Activated naive CD4-positive, alpha-beta T cell treated with anti-CD3 and anti-CD28 coated beads, Interleukin-2, amount 10 ng/mL, durations not matched to agents 7 days and 5 days (primary cell): ENCODE data around the gene FNDC8.
"Not testable (repeated sequence)": the region's sequence is repeated elsewhere in the genome, so short reads cannot be mapped to it uniquely, and the experiment has no call there.

Experiments
- CTCF ChIA-PET: fragments of 350-600 bp; sonication (Branson Sonifier 250); formaldehyde crosslinking; loops from one replicate; lab custom pipeline; 2021; ENCODE audit warnings: antibody characterized with exemption; lab: Charles Lee
- DNase-seq: peaks from one replicate; pipeline ENCODE4 v3.0.0-alpha.2; 2020
- H3K27ac Mint-ChIP-seq: one replicate; pipeline ENCODE4 v1.8.0; 2021; ENCODE audit warnings: mild to moderate bottlenecking, moderate library complexity, mixed read lengths
- H3K27me3 Mint-ChIP-seq: one replicate; pipeline ENCODE4 v1.8.0; 2021; ENCODE audit warnings: mild to moderate bottlenecking, mixed read lengths
- H3K36me3 Mint-ChIP-seq: one replicate; pipeline ENCODE4 v1.8.0; 2021; ENCODE audit warnings: mixed read lengths
- H3K4me1 Mint-ChIP-seq: one replicate; pipeline ENCODE4 v1.8.0; 2021; ENCODE audit warnings: mixed read lengths
- H3K4me3 Mint-ChIP-seq: one replicate; pipeline ENCODE4 v1.8.0; 2021; ENCODE audit warnings: mild to moderate bottlenecking, moderate library complexity, mixed read lengths
- H3K9me3 Mint-ChIP-seq: one replicate; pipeline ENCODE4 v1.8.0; 2021; ENCODE audit warnings: mixed read lengths

The FNDC8 gene

DNA sequence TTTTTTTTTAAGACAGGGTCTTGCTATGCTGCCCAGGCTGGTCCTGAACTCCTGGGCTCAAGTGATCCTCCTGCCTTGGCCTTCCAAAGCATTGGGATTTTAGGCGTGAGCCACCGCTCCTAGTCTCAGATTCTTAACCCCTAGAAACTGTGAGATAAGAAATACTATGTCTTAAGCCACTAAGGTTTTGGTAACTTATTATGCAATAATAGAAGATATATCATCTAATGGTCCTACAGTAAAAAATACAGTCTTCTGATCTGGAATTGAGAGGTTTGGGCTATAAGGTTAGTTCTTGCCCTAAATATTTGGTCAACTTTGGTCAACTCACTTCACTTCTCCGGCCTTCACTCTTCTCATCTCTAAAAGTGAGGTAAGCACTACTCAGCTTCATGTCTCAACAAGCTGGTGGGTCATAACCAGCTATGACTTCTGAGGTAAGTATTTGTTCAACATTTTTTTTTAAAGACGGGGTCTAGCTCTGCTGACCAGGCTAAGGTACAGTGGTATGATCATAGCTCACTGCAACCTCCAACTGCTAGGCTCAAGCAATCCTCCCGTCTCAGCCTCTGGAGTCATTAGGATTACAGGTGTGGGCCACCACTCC, 16.5 kb upstream of the FNDC8 start:
- DNase-seq: no peak
- H3K4me3 Mint-ChIP-seq: no peak overlapping the region
- peaks cover 34% of the 10 kb centered on the region for H3K36me3 Mint-ChIP-seq
- no peaks in the 10 kb centered on the region for H3K9me3 Mint-ChIP-seq
- H3K27me3 Mint-ChIP-seq: no peaks in the 10 kb centered on the region
- peaks cover 2% of the 10 kb centered on the region for H3K4me1 Mint-ChIP-seq
- CTCF ChIA-PET: interaction anchor here (1.2 kb wide), 1 partner anchor 15 kb away, joined by 3 read pairs; no protein-coding TSS in a partner anchor
- no peak overlapping the region for H3K27ac Mint-ChIP-seq

DNA sequence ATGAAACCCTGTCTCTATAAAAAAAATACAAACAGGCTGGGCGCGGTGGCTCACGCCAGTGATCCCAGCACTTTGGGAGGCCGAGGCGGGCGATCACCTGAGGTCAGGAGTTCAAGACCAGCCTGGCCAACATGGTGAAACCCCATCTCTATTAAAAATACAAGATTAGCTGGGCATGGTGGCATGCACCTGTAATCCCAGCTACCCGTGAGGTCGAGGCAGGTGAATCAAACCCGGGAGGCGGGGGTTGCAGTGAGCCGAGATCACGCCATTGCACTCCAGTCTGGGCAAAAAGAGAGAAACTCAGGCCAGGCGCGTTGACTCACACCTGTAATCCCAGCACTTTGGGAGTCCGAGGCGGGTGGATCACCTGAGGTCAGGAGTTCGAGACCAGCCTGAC, 10.6 kb upstream of the FNDC8 start:
- H3K27ac Mint-ChIP-seq, H3K4me3 Mint-ChIP-seq, CTCF ChIA-PET, H3K9me3 Mint-ChIP-seq, H3K27me3 Mint-ChIP-seq, DNase-seq, H3K4me1 Mint-ChIP-seq: not testable (repeated sequence)
- H3K36me3 Mint-ChIP-seq: peaks cover 21% of the 10 kb centered on the region

- H3K27ac Mint-ChIP-seq: peak overlapping the region; percentile 38
- CTCF ChIA-PET: interaction anchor here (0.6 to 7.2 kb wide), 2 partner anchors 120 to 926 kb away, joined by 3 to 114 read pairs; no protein-coding TSS in a partner anchor
- H3K4me1 Mint-ChIP-seq: peaks cover 37% of the 10 kb centered on the region
- DNase-seq: no peak
- no peak overlapping the region for H3K4me3 Mint-ChIP-seq
- peaks cover 6% of the 10 kb centered on the region for H3K27me3 Mint-ChIP-seq
- no peaks in the 10 kb centered on the region for H3K9me3 Mint-ChIP-seq
- H3K36me3 Mint-ChIP-seq: peaks cover 30% of the 10 kb centered on the region
Measured at GRCh38 chr17:35116845-35117244, 4.6 kb upstream of the FNDC8 start.

- Mint-ChIP-seq H3K27ac (peak overlapping the region; percentile 87), H3K9me3 (no peaks in the 10 kb centered on the region), H3K27me3 (peaks cover 9% of the 10 kb centered on the region), H3K4me3 (peak overlapping the region; percentile 90), H3K36me3 (peaks cover 24% of the 10 kb centered on the region), H3K4me1 (peaks cover 37% of the 10 kb centered on the region)
- CTCF ChIA-PET: interaction anchor here (0.7 to 7.2 kb wide), 12 partner anchors 10 to 576 kb away, joined by 3 to 114 read pairs (median 6); partner anchors contain the start of genes CCT6B and ZNF830
- DNase-seq: peak; percentile 56
Measured at GRCh38 chr17:35117984-35118383, 3.4 kb upstream of the FNDC8 start.

DNA sequence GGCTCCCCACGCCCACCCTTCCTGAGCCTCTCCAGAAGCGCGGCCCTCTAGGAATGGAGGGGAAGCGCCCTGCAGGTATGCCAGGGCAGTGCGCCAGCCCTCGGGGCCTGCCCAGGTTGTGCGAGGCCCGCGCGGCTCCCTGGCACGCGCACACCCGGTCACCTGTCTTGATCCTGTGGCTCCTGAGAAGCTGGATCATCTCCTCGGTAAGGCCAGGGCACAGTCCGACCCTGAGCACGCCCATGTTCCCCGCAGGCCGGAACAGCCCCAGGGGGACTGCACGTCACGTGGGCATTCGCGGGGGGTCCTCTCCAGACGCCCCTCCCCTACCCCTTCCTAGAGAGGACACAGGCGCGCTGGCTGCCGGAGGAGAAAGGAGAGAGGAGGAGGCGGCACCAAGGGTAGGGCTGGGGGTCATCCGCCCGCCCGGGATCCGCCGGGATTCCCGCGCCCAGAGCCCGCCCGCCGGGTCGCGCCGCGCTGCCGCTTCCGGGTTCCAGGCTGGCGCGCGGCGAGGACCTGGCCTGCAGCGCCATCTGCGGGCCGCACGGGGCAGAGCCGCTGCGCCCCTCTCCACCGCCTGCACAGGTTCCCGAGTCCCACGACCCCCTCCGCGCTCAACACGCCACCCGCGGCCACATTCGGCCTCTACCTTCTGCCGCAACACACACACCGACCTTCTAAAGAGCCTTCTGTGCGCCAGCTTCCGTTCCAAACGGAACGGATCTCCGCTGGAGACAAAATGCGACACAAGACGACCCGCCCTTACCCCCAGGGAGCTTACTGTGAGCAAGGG, 1.8 kb upstream of the FNDC8 start, which contains the start of gene RAD51D:
Gene RAD51D, minus strand, starts transcription at position 491 of the 796 bp plus-strand sequence. Its CDS starts 247 bp downstream, at position 244.
- Mint-ChIP-seq H3K36me3 (peaks cover 22% of the 10 kb centered on the region), H3K4me1 (peaks cover 37% of the 10 kb centered on the region)

DNA sequence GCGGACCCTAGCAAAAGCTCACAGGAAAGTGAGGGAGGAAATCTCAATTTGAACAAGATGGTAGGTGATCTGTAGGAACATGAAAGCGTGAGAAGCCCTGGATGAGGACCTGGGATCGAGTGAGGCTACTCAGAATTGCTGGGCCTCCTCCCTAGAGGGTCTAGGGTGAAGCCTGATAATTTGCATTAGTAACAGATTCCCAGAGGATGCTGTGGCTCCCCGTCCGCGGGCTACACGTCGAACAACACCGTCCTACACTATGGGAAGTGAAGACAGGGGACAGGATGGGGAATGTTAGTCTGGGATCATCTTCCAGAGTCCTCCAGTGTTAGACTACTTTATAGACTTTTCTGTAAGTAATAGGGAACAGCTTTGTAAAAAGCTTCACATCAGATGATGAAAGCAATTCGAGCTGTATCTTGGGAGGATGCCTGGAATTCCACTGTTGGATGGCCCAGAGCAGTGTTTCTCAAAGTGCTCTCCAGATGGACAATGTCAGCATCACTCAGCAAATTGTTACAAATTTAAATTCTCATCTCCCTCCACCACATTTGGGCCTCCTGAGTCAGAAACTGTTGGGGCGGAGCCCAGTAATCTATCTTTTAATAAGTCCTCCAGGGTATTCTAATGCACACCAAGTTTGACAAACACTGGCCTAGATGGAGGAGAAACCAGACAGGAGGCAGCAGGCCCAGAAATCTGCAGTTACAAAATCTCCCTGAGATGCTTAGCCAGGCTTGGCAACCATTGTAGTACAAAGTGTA, 6.5 kb downstream of the FNDC8 start:
- no peak overlapping the region for H3K27ac Mint-ChIP-seq
- no peak overlapping the region for H3K4me3 Mint-ChIP-seq
- no peak for DNase-seq
- peaks cover 19% of the 10 kb centered on the region for H3K36me3 Mint-ChIP-seq
- no peaks in the 10 kb centered on the region for H3K9me3 Mint-ChIP-seq
- H3K4me1 Mint-ChIP-seq: no peaks in the 10 kb centered on the region
- CTCF ChIA-PET: interaction anchor here (1.1 to 2.7 kb wide), 3 partner anchors 9 to 621 kb away, joined by 3 to 14 read pairs (median 3); partner anchors contain the start of gene RAD51D
- no peaks in the 10 kb centered on the region for H3K27me3 Mint-ChIP-seq

More for the DNA sequence above, 1.8 kb upstream of the FNDC8 start, which contains the start of gene RAD51D:
- peak; percentile 85 for DNase-seq
- Mint-ChIP-seq H3K27me3 (peaks cover 9% of the 10 kb centered on the region), H3K27ac (peak within 1 kb of the TSS; percentile 91), H3K9me3 (no peaks in the 10 kb centered on the region), H3K4me3 (peak within 1 kb of the TSS; percentile 90)
- CTCF ChIA-PET: interaction anchor here (0.6 to 7.2 kb wide), 42 partner anchors 9 to 918 kb away, joined by 3 to 114 read pairs (median 4); partner anchors contain the start of gene RFFL

DNA sequence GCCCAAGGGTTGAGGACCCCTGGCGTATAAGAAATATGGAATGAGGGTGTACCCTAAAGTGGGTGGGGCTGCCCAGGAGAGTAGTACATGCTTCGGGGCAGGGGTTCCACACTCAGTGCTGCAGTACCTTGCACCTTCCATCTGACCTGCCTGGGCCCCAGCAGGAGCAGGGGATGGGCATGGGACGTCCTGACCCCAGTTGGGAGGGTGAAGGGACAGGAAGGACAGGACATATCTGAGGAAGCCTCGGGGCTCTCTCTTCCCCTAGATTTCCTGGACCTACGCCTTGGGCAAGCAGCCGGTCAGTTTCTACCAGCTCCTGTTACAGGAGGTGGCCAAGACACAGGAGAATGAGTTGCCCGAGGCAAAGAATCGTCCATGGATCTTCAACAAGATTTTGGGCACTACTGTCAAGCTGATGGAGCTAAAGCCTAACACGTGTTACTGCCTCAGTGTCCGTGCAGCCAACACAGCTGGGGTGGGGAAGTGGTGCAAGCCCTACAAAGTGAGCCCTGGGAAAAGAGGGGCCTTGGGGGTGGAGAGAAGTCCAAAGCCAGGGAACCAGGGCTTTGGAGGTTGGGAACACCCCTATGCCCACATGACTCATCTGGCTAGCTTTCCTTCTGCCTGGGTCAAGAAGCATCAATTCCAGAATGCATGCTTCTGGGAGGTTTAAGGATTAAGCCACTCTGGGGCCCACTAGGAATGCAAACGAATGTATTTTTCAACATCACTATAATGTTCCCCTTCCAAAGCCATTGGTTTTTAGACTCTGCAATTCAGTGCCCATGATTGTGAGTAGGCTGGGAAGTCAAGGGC, 7.9 kb downstream of the FNDC8 start:
- H3K4me1 Mint-ChIP-seq: no peaks in the 10 kb centered on the region
- H3K36me3 Mint-ChIP-seq: peaks cover 32% of the 10 kb centered on the region
- no peaks in the 10 kb centered on the region for H3K27me3 Mint-ChIP-seq
- no peaks in the 10 kb centered on the region for H3K9me3 Mint-ChIP-seq
- H3K4me3 Mint-ChIP-seq: no peak overlapping the region
- peak overlapping the region; percentile 1 for H3K27ac Mint-ChIP-seq
- CTCF ChIA-PET: interaction anchor here (2.7 kb wide), 1 partner anchor 10 kb away, joined by 14 read pairs; the partner anchor contains the start of gene RAD51D
- DNase-seq: no peak

- Mint-ChIP-seq H3K27ac (peak overlapping the region; percentile 1), H3K36me3 (peaks cover 37% of the 10 kb centered on the region), H3K4me3 (no peak overlapping the region), H3K9me3 (no peaks in the 10 kb centered on the region), H3K4me1 (no peaks in the 10 kb centered on the region), H3K27me3 (no peaks in the 10 kb centered on the region)
- DNase-seq: no peak
- CTCF ChIA-PET: interaction anchor here (1.4 kb wide), 1 partner anchor 10 kb away, joined by 4 read pairs; the partner anchor contains the start of gene RAD51D
Measured at GRCh38 chr17:35129973-35130351, 8.5 kb downstream of the FNDC8 start.

GRCh38 chr17:35130392-35130791, 9.0 kb downstream of the FNDC8 start:
- DNase-seq: no peak
- no peaks in the 10 kb centered on the region for H3K4me1 Mint-ChIP-seq
- CTCF ChIA-PET: interaction anchor here (1.4 kb wide), 1 partner anchor 10 kb away, joined by 4 read pairs; the partner anchor contains the start of gene RAD51D
- no peak overlapping the region for H3K4me3 Mint-ChIP-seq
- no peak overlapping the region for H3K27ac Mint-ChIP-seq
- H3K9me3 Mint-ChIP-seq: no peaks in the 10 kb centered on the region
- H3K36me3 Mint-ChIP-seq: peaks cover 41% of the 10 kb centered on the region
- H3K27me3 Mint-ChIP-seq: no peaks in the 10 kb centered on the region

- no peak for DNase-seq
- Mint-ChIP-seq H3K27ac (no peak overlapping the region), H3K27me3 (no peaks in the 10 kb centered on the region), H3K36me3 (peaks cover 49% of the 10 kb centered on the region), H3K4me3 (no peak overlapping the region), H3K9me3 (no peaks in the 10 kb centered on the region), H3K4me1 (no peaks in the 10 kb centered on the region)
- CTCF ChIA-PET: no interaction called here
Measured at GRCh38 chr17:35132099-35132498, 10.7 kb downstream of the FNDC8 start.

DNA sequence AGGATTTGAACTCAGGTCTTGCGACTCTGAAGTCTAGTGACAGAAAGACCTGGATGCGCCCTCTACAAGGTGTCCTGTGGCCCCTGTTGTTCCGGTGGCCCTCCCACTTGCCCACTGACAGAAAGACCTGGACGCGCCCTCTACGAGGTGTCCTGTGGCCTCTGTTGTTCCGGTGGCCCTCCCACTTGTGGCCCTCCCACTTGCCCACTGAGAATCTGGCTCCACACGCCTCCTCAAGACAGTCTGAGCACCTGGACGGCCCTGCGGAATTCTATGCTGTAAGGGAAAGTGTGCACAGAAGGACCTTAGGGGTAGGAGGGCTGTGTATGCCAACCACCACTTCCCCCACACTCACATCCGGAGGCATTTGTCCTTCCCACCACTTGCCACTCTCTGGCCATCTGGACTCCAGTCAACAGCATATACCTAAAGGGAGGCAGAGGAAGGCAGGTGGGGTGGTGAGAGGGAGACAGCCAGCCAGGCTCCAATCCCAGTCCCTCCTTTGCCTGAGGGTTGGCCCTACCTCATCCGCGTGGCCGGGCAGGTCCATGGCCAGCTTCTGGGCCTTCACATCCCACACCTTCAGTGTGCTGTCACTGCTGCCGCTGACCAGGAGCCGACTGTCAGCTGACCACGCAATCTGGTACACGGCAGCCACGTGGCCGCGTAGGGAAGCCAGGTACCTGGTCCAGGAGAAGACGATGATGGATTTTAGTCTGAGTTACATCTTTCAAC, 11.6 kb downstream of the FNDC8 start:
- no peaks in the 10 kb centered on the region for H3K27me3 Mint-ChIP-seq
- no peaks in the 10 kb centered on the region for H3K4me1 Mint-ChIP-seq
- H3K36me3 Mint-ChIP-seq: peaks cover 50% of the 10 kb centered on the region

GRCh38 chr17:35135322-35135721, 13.9 kb downstream of the FNDC8 start:
- Mint-ChIP-seq H3K4me1 (peaks cover 5% of the 10 kb centered on the region), H3K9me3 (no peaks in the 10 kb centered on the region), H3K4me3 (no peak overlapping the region), H3K27ac (no peak overlapping the region), H3K36me3 (peaks cover 56% of the 10 kb centered on the region), H3K27me3 (no peaks in the 10 kb centered on the region)
- CTCF ChIA-PET: interaction anchor here (0.6 kb wide), 1 partner anchor 136 kb away, joined by 3 read pairs; no protein-coding TSS in a partner anchor
- no peak for DNase-seq

More for the DNA sequence above, 11.6 kb downstream of the FNDC8 start:
- CTCF ChIA-PET: no interaction called here
- H3K9me3 Mint-ChIP-seq: no peaks in the 10 kb centered on the region
- no peak overlapping the region for H3K27ac Mint-ChIP-seq
- DNase-seq: no peak
- H3K4me3 Mint-ChIP-seq: no peak overlapping the region
